ENCODE data around the gene TPST2.

TPST2 gene

GRCh38 chr22:26496456-26496855 lies 93.5 kb downstream of the TPST2 start:
- no peak for DNase-seq (ENCODE audit: low spot score)

GRCh38 chr22:26494506-26494905 lies 95.4 kb downstream of the TPST2 start:
- no peak for DNase-seq (ENCODE audit: low spot score)

- no peak for DNase-seq (ENCODE audit: low spot score)
These were observed 97.7 kb downstream of the TPST2 start for GRCh38 chr22:26492220-26492619.

- DNase-seq (ENCODE audit: low spot score): no peak
These were observed 100.4 kb downstream of the TPST2 start for GRCh38 chr22:26489447-26490036.

- no peak for DNase-seq (ENCODE audit: low spot score)
These were observed 101.9 kb downstream of the TPST2 start for GRCh38 chr22:26487996-26488395.

GRCh38 chr22:26486394-26486793 lies 103.5 kb downstream of the TPST2 start:
- DNase-seq (ENCODE audit: low spot score): no peak

GRCh38 chr22:26485806-26486390 lies 104.0 kb downstream of the TPST2 start:
- DNase-seq (ENCODE audit: low spot score): no peak

GRCh38 chr22:26485013-26485412 lies 104.9 kb downstream of the TPST2 start:
- no peak for DNase-seq (ENCODE audit: low spot score)

GRCh38 chr22:26484360-26484706 lies 105.6 kb downstream of the TPST2 start:
- DNase-seq (ENCODE audit: low spot score): no peak

GRCh38 chr22:26483439-26484359 lies 106.2 kb downstream of the TPST2 start, which contains the start of the genes HPS4 and SRRD:
HPS4 (minus strand) TSS chr22:26483783; CDS start chr22:26481762, 2,021 bp downstream.
SRRD (plus strand) TSS chr22:26483877; CDS start chr22:26483891, 14 bp downstream.
- peak; percentile 84 for DNase-seq (ENCODE audit: low spot score)

- DNase-seq (ENCODE audit: low spot score): no peak
These were observed 106.9 kb downstream of the TPST2 start for GRCh38 chr22:26483043-26483438.

- DNase-seq (ENCODE audit: low spot score): no peak
These were observed 107.8 kb downstream of the TPST2 start for GRCh38 chr22:26482161-26482560.

- no peak for DNase-seq (ENCODE audit: low spot score)
These were observed 108.2 kb downstream of the TPST2 start for GRCh38 chr22:26481694-26482093.

GRCh38 chr22:26481112-26481693 lies 108.7 kb downstream of the TPST2 start:
- no peak for DNase-seq (ENCODE audit: low spot score)

- DNase-seq (ENCODE audit: low spot score): no peak
These were observed 109.4 kb downstream of the TPST2 start for GRCh38 chr22:26480611-26480932.

- no peak for DNase-seq (ENCODE audit: low spot score)
These were observed 109.9 kb downstream of the TPST2 start for GRCh38 chr22:26479792-26480610.

GRCh38 chr22:26479043-26479791 lies 110.7 kb downstream of the TPST2 start:
- peak; percentile 82 for DNase-seq (ENCODE audit: low spot score)

- DNase-seq (ENCODE audit: low spot score): peak; percentile 58
These were observed 112.6 kb downstream of the TPST2 start for GRCh38 chr22:26477341-26477731.

GRCh38 chr22:26476705-26477340 lies 113.1 kb downstream of the TPST2 start:
- DNase-seq (ENCODE audit: low spot score): no peak

- no peak for DNase-seq (ENCODE audit: low spot score)
These were observed 115.2 kb downstream of the TPST2 start for GRCh38 chr22:26474682-26475081.
